Keratinocyte (primary cell): ENCODE measurements around the gene ERBB4. TPM values are rescaled to one million over a fixed set of nuclear protein-coding genes. Genes with fewer than 3 reads are reported as not detected.

ENCODE experiments used
- DNase-seq: peaks from one replicate; pipeline ENCODE4 v3.0.0-alpha.2; 2011; ENCODE audit warnings: low read depth, missing footprints, low spot score
- FAIRE-seq: peaks from 2 replicates; lab custom pipeline; 2011; peaks lifted over from hg19 to GRCh38; lab: Jason Lieb, UNC
- H2AFZ ChIP-seq: 2 replicates; pipeline ENCODE4 v1.6.0; 2012; ENCODE audit warnings: low read length, control low read depth, inconsistent platforms; ENCODE audit not compliant: control insufficient read depth
- H3K27ac ChIP-seq: 2 replicates; pipeline ENCODE4 v1.5.1; 2011; ENCODE audit warnings: low read length; ENCODE audit not compliant: control insufficient read depth, insufficient read depth
- H3K27me3 ChIP-seq: 3 replicates; pipeline ENCODE4 v1.6.0; 2011; ENCODE audit warnings: low read length; ENCODE audit not compliant: control insufficient read depth, insufficient read depth; ENCODE audit errors: extremely low read depth
- H3K36me3 ChIP-seq, 2 experiments: 2 replicates in 1 of 2; 3 replicates in 1 of 2; pipeline ENCODE4 v1.5.1; 2011; ENCODE audit warnings: low read length in 2 of 2, mild to moderate bottlenecking in 1 of 2; ENCODE audit not compliant: control insufficient read depth in 2 of 2, insufficient read depth in 2 of 2; ENCODE audit errors: extremely low read depth in 1 of 2
- H3K4me1 ChIP-seq: 3 replicates; pipeline ENCODE4 v1.5.1; 2011; ENCODE audit warnings: low read length; ENCODE audit not compliant: control insufficient read depth, insufficient read depth; ENCODE audit errors: extremely low read depth
- H3K4me2 ChIP-seq: 3 replicates; pipeline ENCODE4 v1.6.0; 2011; ENCODE audit warnings: low read depth, low read length; ENCODE audit not compliant: control insufficient read depth, insufficient read depth; ENCODE audit errors: extremely low read depth
- H3K4me3 ChIP-seq, 3 experiments: fragments of 200-600 bp in 1 of 3; sonication (generic) in 1 of 3; 2 replicates in 2 of 3; 3 replicates in 1 of 3; pipeline ENCODE4 v1.5.1; 2011 to 2016; ENCODE audit warnings: low read length in 3 of 3, mild to moderate bottlenecking in 3 of 3, control low read depth in 2 of 3, inconsistent platforms in 1 of 3, low read depth in 1 of 3, mixed read lengths in 1 of 3, mixed run types in 1 of 3, moderate library complexity in 1 of 3; ENCODE audit not compliant: control insufficient read depth in 2 of 3, insufficient read depth in 2 of 3; ENCODE audit errors: extremely low read depth in 1 of 3
- H3K79me2 ChIP-seq: 2 replicates; pipeline ENCODE4 v1.6.0; 2012; ENCODE audit warnings: low read length; ENCODE audit not compliant: control insufficient read depth, insufficient read depth
- H3K9ac ChIP-seq: 3 replicates; pipeline ENCODE4 v1.6.0; 2011; ENCODE audit warnings: low read length; ENCODE audit not compliant: control insufficient read depth, insufficient read depth; ENCODE audit errors: extremely low read depth
- H3K9me1 ChIP-seq: 3 replicates; pipeline ENCODE4 v1.6.0; 2011; ENCODE audit warnings: low read length; ENCODE audit not compliant: control insufficient read depth, insufficient read depth; ENCODE audit errors: extremely low read depth
- H3K9me3 ChIP-seq: 2 replicates; pipeline ENCODE4 v1.5.1; 2012; ENCODE audit warnings: low read depth, low read length; ENCODE audit not compliant: control insufficient read depth
- H4K20me1 ChIP-seq: 3 replicates; pipeline ENCODE4 v1.6.0; 2011; ENCODE audit warnings: low read length; ENCODE audit not compliant: control insufficient read depth, insufficient read depth; ENCODE audit errors: extremely low read depth
- EZH2 ChIP-seq: IDR thresholded peaks from one replicate; pipeline ENCODE4 v1.6.1; 2012; ENCODE audit warnings: inconsistent platforms, mild to moderate bottlenecking, low read length, moderate library complexity
- dilution Hi-C: fragments of 300-500 bp; cut with MboI; formaldehyde crosslinking; loops from one replicate; pipeline ENCODE4 v1.7.0; 2020; ENCODE audit warnings: low sequenced_read_pairs; ENCODE audit not compliant: extremely low pct_ligation_motif_present
- polyA plus RNA-seq, 5 experiments: library from polyadenylated mRNA; depleted of rRNA in 3 of 5; stranded (reverse) in 3 of 5; stranded (forward) in 1 of 5; unstranded in 1 of 5; fragments of >200 nt; gene quantifications; 1 replicate in 1 of 5; 2 replicates in 3 of 5; 3 replicates in 1 of 5; pipeline versions ENCODE4 v1.2.1 to v1.2.3, GENCODE V29; 2011 to 2012; ENCODE audit warnings: missing spikeins in 2 of 5, low read depth in 1 of 5, low replicate concordance in 1 of 5
- TF ChIP-seq, protein P1 (sequence below), 3 experiments: IDR thresholded peaks in 1 of 3; conservative IDR thresholded peaks in 1 of 3; optimal IDR thresholded peaks in 1 of 3; 2 replicates in 2 of 3; 3 replicates in 1 of 3; pipeline versions ENCODE3 to v1.5.1; 2011; ENCODE audit warnings: low read length in 3 of 3, mild to moderate bottlenecking in 3 of 3, moderate library complexity in 2 of 3, control low read depth in 1 of 3, inconsistent platforms in 1 of 3; ENCODE audit not compliant: insufficient read depth in 2 of 3; ENCODE audit errors: extremely low read depth in 1 of 3

Gene ERBB4
- polyA plus RNA-seq, 1 donor (not counting 4 experiments of a cell fraction or from before 2014, with no cell fraction given): 0.01 TPM

GRCh38 chr2:212398316-212398715, 140.3 kb downstream of the ERBB4 start:
- Histone ChIP-seq H3K9me1 (no peaks in the 10 kb centered on the region), H3K4me3 (no peak overlapping the region), H3K9ac (no peak overlapping the region), H2AFZ (no peak overlapping the region), H4K20me1 (no peaks in the 10 kb centered on the region), H3K79me2 (no peaks in the 10 kb centered on the region), H3K4me2 (no peak overlapping the region), H3K27me3 (no peaks in the 10 kb centered on the region), H3K9me3 (no peaks in the 10 kb centered on the region), H3K27ac (no peak overlapping the region), H3K36me3 (no peaks in the 10 kb centered on the region), H3K4me1 (no peaks in the 10 kb centered on the region)
- TF ChIP-seq, protein P1, sequence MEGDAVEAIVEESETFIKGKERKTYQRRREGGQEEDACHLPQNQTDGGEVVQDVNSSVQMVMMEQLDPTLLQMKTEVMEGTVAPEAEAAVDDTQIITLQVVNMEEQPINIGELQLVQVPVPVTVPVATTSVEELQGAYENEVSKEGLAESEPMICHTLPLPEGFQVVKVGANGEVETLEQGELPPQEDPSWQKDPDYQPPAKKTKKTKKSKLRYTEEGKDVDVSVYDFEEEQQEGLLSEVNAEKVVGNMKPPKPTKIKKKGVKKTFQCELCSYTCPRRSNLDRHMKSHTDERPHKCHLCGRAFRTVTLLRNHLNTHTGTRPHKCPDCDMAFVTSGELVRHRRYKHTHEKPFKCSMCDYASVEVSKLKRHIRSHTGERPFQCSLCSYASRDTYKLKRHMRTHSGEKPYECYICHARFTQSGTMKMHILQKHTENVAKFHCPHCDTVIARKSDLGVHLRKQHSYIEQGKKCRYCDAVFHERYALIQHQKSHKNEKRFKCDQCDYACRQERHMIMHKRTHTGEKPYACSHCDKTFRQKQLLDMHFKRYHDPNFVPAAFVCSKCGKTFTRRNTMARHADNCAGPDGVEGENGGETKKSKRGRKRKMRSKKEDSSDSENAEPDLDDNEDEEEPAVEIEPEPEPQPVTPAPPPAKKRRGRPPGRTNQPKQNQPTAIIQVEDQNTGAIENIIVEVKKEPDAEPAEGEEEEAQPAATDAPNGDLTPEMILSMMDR (optimal IDR thresholded peaks at IDR 0.05 in 1 of 3, IDR thresholded peaks at IDR 0.05 in 1 of 3, conservative IDR thresholded peaks at IDR 0.05 in 1 of 3; ENCODE audit: extremely low read depth in 1 of 3, insufficient read depth in 2 of 3, low read length in 3 of 3): no peak
- dilution Hi-C loops: no loop called here
- FAIRE-seq: no peak
- no peak for DNase-seq

- dilution Hi-C loops: no loop called here
- no peaks in the 10 kb centered on the region for H4K20me1 ChIP-seq
- H2AFZ ChIP-seq: no peak overlapping the region
- FAIRE-seq (no peak), DNase-seq (no peak)
- TF ChIP-seq, protein P1 (optimal IDR thresholded peaks at IDR 0.05 in 1 of 3, IDR thresholded peaks at IDR 0.05 in 1 of 3, conservative IDR thresholded peaks at IDR 0.05 in 1 of 3; ENCODE audit: extremely low read depth in 1 of 3, insufficient read depth in 2 of 3, low read length in 3 of 3): no peak
- no peak for TF ChIP-seq EZH2
- H3K9ac ChIP-seq: no peak overlapping the region
- H3K9me3 ChIP-seq: no peaks in the 10 kb centered on the region
- H3K27ac ChIP-seq: no peak overlapping the region
- H3K79me2 ChIP-seq: no peaks in the 10 kb centered on the region
- no peaks in the 10 kb centered on the region for H3K36me3 ChIP-seq
- no peak overlapping the region for H3K4me3 ChIP-seq
- H3K4me1 ChIP-seq: no peaks in the 10 kb centered on the region
- H3K27me3 ChIP-seq: no peaks in the 10 kb centered on the region
- no peaks in the 10 kb centered on the region for H3K9me1 ChIP-seq
- H3K4me2 ChIP-seq: no peak overlapping the region
Measured at GRCh38 chr2:212392544-212392943, 146.1 kb downstream of the ERBB4 start.
